Pons (tissue), 1 donor: Measurements from ENCODE around the gene COLQ.
"Not testable (repeated sequence)": the region's sequence is repeated elsewhere in the genome, so short reads cannot be mapped to it uniquely, and the experiment has no call there.

Experiments
- DNase-seq: peaks from one replicate; pipeline ENCODE4 v3.0.0-alpha.2; 2016; ENCODE audit warnings: low spot score

Gene COLQ

DNA sequence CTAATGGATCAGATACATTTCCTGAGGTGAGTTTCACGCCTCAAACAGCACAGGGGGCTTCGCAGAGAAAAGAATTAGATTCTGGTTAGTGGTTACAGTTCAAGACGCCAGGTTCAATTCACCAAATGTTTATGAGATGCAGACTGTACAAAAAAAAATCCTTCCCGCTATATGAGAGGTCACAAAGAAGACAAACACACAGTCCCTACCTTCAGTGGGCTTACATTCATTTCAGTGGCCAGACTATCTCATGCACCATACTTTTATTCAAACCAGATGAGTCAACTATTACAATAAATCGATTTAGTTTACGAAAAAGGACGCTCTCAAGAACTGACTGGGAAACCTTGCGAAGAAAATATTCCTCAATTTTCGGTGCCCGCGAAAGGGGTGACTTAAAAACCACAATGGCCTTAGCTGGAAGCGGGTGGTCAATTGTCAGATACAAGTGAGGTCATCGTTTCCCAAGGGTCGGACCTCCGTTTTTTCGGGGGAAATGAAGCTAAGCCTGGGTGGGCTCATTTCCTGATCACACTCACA, 94.9 kb downstream of the COLQ start:
- DNase-seq, result no peak

DNA sequence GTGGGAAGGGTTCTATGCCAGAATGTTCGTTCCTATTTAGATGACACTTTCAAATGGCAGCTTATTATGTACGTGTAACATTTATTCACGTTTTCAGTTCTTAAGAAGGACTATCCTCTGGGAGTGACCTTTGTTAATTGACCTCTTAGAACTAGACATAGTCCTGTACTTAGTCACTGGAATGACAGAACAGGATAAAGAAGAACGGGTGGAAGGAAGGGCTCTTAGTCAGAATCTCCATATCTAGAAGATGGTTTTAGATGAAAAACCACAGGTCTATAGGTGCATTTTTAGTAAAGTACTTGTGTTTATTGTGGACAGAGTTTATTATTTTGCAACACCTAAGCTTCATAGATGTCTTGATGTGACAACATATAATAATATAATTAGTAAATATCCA, 100.6 kb downstream of the COLQ start:
- DNase-seq, result no peak

DNA sequence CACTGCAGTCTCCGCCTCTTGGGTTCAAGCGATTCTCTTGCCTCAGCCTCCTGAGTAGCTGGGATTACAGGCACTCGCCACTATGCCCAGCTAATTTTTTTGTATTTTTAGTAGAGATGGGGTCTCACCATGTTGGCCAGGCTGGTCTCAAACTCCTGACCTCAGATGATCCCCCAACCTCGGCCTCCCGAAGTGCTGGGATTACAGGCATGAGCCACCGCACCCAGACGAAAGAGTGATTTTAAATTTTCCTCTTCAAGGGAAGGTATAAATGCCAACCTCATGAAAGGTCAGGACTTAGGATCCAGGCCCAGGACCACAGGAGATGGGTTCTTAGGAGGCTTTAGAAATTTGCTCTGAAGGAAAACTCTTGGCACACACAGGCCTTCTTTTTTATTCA, 110.5 kb downstream of the COLQ start:
- DNase-seq, result not testable (repeated sequence)

DNA sequence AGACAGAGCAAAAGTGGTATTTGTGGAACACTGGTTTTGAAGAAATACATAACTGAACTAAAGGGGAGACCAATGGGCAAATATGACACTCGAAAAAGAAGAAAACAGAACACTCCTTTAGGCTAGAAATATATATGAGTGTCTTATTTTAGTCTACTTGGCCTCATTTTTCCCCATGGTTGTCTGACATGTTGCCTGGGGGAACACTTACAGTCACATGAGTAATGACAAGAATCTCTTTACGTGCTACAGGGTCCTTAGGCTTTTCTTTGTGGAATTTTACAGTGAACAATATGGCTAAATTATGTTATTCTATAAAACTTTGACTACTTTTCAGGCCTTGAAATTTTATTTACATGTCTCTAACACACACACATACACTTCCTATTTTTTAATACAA, 111.7 kb downstream of the COLQ start:
- DNase-seq, result no peak

DNA sequence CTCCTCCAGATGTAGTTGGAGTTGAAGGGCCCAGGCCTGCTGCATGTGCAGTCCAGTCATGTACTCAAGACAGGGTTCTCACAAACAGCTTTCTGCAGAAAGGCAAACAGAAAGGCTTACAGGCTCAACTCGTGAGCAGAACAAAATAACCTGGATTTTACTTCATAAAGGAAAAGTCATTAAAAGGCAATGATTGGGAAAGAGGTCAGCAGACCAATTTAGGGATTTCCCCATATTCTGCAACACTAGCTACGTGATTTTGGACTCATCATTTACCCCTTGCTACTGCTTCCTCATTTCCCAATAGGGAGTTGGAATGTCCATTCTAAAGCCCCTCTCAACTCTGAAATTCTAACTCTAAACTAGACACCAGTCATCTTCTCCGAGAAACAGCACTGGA, 112.3 kb downstream of the COLQ start:
- no peak for DNase-seq

DNA sequence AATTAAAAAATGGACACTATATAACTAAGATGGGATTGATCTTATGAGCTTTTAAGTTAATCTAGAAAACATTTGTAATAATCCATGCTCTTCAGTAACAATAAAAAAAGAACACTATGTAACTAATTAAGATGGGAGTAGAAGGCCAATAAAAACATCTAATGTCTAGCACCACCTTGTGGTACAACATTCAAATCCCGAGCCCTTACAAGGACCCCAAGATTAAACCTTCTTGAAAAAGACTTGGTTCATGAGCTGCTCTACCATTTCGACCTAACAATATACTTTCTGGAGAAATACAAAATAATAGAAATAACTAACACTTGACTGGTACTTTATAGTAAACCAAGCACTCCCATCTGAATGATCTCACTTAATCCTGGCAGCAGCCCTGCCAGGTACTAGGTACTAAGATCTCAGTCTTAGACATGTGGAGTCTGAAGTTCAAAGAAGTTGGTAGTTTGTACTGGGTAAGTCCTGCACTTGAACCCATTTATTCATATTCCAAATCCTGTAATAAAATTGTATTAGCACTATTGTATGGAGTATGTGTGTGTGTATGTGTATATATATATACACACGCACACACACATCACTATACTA, 116.0 kb downstream of the COLQ start:
- DNase-seq, result peak; percentile 76

DNA sequence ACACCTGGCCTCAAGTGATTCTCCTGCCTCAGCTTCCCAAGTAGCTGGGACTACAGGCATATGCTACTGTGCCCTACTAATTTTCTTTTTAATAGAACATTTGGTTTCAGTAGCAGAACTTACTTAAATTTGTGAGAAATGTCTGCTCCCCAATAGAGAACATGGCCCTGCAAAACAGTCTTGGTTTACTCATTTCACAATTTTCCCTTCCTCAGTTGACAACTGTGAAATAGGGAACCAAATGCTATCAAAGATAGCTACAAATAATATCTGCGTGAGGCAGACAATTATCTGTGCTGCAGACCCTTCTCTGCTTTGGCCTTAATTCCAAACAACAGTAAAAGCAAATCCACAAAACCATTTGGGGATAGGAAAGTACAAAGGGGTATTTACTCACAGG, 116.7 kb downstream of the COLQ start:
- DNase-seq, result peak; percentile 17

DNA sequence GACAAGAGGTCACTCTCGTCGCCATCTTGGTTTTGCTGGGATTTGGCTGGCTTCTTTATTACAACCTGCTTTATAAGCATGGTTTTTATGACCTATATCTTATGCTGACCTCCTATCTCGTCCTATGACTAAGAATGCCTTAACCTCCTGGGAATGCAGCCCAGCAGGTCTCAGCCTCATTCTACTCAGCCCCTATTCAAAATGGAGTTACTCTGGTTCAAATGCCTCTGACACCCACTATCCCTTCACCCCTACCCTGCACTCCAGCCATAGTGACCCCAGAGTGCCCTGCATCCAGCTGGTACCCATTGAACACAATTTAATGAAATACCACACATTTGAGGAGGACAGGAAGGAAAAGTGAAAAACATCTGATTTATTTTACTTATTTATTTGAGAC, 117.5 kb downstream of the COLQ start:
- DNase-seq, result no peak

DNA sequence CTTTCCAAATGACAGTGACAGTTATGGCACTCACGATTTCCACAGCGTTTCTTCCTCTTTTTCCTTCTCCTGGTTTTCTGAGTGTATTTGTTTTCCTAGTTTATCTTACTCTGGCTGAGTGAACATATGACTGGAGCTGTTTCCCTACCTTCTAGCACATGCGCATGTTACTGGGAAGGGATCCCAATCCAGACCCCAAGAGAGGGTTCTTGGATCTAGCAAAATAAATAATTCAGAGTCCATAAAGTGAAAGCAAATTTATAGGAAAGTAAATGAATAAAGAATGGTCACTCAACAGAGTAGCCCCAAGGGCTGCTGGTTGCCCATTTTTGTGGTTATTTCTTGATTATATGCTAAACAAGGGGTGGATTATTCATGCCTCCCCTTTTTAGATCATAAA, 118.0 kb downstream of the COLQ start:
- no peak for DNase-seq

DNA sequence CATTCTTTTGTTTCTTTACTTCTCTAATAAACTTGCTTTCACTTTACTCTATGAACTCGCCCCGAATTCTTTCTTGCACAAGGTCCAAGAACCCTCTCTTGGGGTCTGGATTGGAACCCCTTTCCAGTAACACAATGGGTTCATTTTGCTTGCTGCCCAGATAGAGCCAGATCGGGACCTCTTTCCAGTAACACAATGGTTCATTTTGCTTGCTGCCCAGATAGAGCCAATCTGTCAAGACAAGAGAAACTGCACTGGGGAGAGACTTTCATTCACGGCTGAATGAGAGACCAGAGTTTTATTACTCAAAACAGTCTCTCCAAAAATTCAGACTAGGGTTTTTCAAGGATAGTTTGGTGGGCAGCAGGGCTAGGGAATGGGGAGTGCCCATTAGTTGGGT, 119.6 kb downstream of the COLQ start:
- DNase-seq, result peak; percentile 62
